IMR-90 (cell line): ENCODE results near the gene KCNT2. TPM values are rescaled to one million over a fixed set of nuclear protein-coding genes. Genes with fewer than 3 reads are reported as not detected.

Experiments used
- ATAC-seq: fragments of 200-7000 bp; cut with Tn5 transposase; 2 replicates; pipeline ENCODE4 v1.9.1; 2020; ENCODE audit warnings: low read depth, mild to moderate bottlenecking, moderate library complexity
- BruUV-seq: library from RNA; stranded (reverse); fragments of 400-500 nt; replicated peaks from 2 replicates; lab custom pipeline; 2021; lab: Mats Ljungman, UMichigan
- CTCF ChIA-PET: fragments of 300-600 bp; formaldehyde crosslinking; extraction: SDS; loops from one replicate; lab custom pipeline; 2021; ENCODE audit warnings: antibody characterized with exemption; lab: Yijun Ruan, JAX
- POLR2A ChIA-PET: fragments of 300-600 bp; sonication (Branson Sonifier 250); formaldehyde crosslinking; loops from one replicate; lab custom pipeline; 2022; ENCODE audit warnings: antibody characterized with exemption; ENCODE audit not compliant: unreplicated experiment; lab: Charles Lee
- DNase-seq: peaks from one replicate; pipeline ENCODE4 v3.0.0; 2013
- H2AFZ ChIP-seq: replicated peaks from 2 replicates; pipeline ENCODE3; 2013; ENCODE audit warnings: low read length, mild to moderate bottlenecking; ENCODE audit not compliant: poor library complexity
- H2AK5ac ChIP-seq: 2 replicates; pipeline ENCODE4 v1.6.1; 2013; ENCODE audit warnings: low read depth, low read length, inconsistent platforms
- H2AK9ac ChIP-seq: replicated peaks from 2 replicates; pipeline ENCODE3; 2013; ENCODE audit warnings: mild to moderate bottlenecking, low read depth, low read length, moderate library complexity; ENCODE audit not compliant: poor library complexity
- H2BK120ac ChIP-seq: 2 replicates; pipeline ENCODE4 v1.6.1; 2013; ENCODE audit warnings: low read depth, low read length, inconsistent platforms
- H2BK15ac ChIP-seq: 3 replicates; pipeline ENCODE4 v1.6.1; 2013; ENCODE audit warnings: low read depth, low read length, inconsistent platforms
- H2BK20ac ChIP-seq: 2 replicates; pipeline ENCODE4 v1.6.1; 2013; ENCODE audit warnings: low read depth, mild to moderate bottlenecking, inconsistent platforms, low read length, moderate library complexity
- H2BK5ac ChIP-seq: 2 replicates; pipeline ENCODE4 v1.6.1; 2013; ENCODE audit warnings: mild to moderate bottlenecking, low read depth, low read length, inconsistent platforms; ENCODE audit not compliant: poor library complexity, severe bottlenecking
- H3K14ac ChIP-seq: replicated peaks from 2 replicates; pipeline ENCODE4 v1.6.1; 2013; ENCODE audit warnings: low read depth, low read length, inconsistent platforms
- H3K18ac ChIP-seq: 2 replicates; pipeline ENCODE4 v1.6.1; 2013; ENCODE audit warnings: low read depth, low read length, control low read depth
- H3K23ac ChIP-seq: 2 replicates; pipeline ENCODE4 v1.6.1; 2013; ENCODE audit warnings: low read depth, low read length, inconsistent platforms
- H3K27ac ChIP-seq: 2 replicates; pipeline ENCODE4 v1.5.1; 2013; ENCODE audit warnings: mild to moderate bottlenecking, control low read depth, low read length; ENCODE audit not compliant: insufficient read depth
- H3K27me3 ChIP-seq: 2 replicates; pipeline ENCODE4 v1.6.1; 2013; ENCODE audit warnings: low read length; ENCODE audit not compliant: control insufficient read depth, insufficient read depth
- H3K36me3 ChIP-seq: 2 replicates; pipeline ENCODE4 v1.6.1; 2013; ENCODE audit warnings: low read length, mixed read lengths; ENCODE audit not compliant: control insufficient read depth, insufficient read depth
- H3K4ac ChIP-seq: 2 replicates; pipeline ENCODE4 v1.6.1; 2013; ENCODE audit warnings: low read depth, low read length, inconsistent platforms
- H3K4me1 ChIP-seq: 2 replicates; pipeline ENCODE4 v1.6.1; 2013; ENCODE audit warnings: low read length, mixed read lengths; ENCODE audit not compliant: control insufficient read depth, insufficient read depth
- H3K4me2 ChIP-seq: 2 replicates; pipeline ENCODE4 v1.6.1; 2013; ENCODE audit warnings: low read depth, mild to moderate bottlenecking, control low read depth, low read length, moderate library complexity
- H3K4me3 ChIP-seq: 2 replicates; pipeline ENCODE4 v1.5.1; 2013; ENCODE audit warnings: low read depth, mild to moderate bottlenecking, control low read depth, low read length, moderate library complexity; ENCODE audit not compliant: insufficient read depth
- H3K56ac ChIP-seq: 2 replicates; pipeline ENCODE4 v1.6.1; 2013; ENCODE audit warnings: low read length, inconsistent platforms; ENCODE audit not compliant: insufficient read depth; ENCODE audit errors: extremely low read depth
- H3K79me1 ChIP-seq, 2 experiments: 2 replicates each; pipeline ENCODE4 v1.6.1; 2013; ENCODE audit warnings: low read length in 2 of 2, inconsistent platforms in 1 of 2, low read depth in 1 of 2
- H3K9ac ChIP-seq: 2 replicates; pipeline ENCODE4 v1.6.1; 2013; ENCODE audit warnings: low read depth, low read length, control low read depth
- H3K9me1 ChIP-seq: 2 replicates; pipeline ENCODE4 v1.6.1; 2013; ENCODE audit warnings: low read length, inconsistent platforms; ENCODE audit not compliant: insufficient read depth
- H3K9me3 ChIP-seq: 2 replicates; pipeline ENCODE4 v1.6.1; 2013; ENCODE audit warnings: low read length; ENCODE audit not compliant: control insufficient read depth, insufficient read depth
- H4K20me1 ChIP-seq: 2 replicates; pipeline ENCODE4 v1.6.1; 2013; ENCODE audit warnings: low read length, inconsistent platforms; ENCODE audit not compliant: insufficient read depth
- H4K5ac ChIP-seq: 2 replicates; pipeline ENCODE4 v1.6.1; 2013; ENCODE audit warnings: mild to moderate bottlenecking, low read depth, low read length, control low read depth
- H4K8ac ChIP-seq, 2 experiments: 2 replicates each; pipeline ENCODE4 v1.6.1; 2013; ENCODE audit warnings: low read depth in 2 of 2, low read length in 2 of 2, control low read depth in 1 of 2, inconsistent platforms in 1 of 2
- H4K91ac ChIP-seq: 2 replicates; pipeline ENCODE4 v1.6.1; 2013; ENCODE audit warnings: low read depth, low read length, inconsistent platforms; ENCODE audit not compliant: insufficient read depth
- BHLHE40 ChIP-seq: fragments of 150-350 bp; IDR thresholded peaks from 2 replicates; pipeline ENCODE4 v1.6.1; 2016; ENCODE audit warnings: mild to moderate bottlenecking, low read depth, low read length
- CEBPB ChIP-seq: IDR thresholded peaks from 2 replicates; pipeline ENCODE4 v1.6.1; 2012; ENCODE audit warnings: low read depth, low read length, improper control_type of control experiment
- CHD1 ChIP-seq: IDR thresholded peaks from 2 replicates; pipeline ENCODE4 v1.6.1; 2012; ENCODE audit warnings: low read depth, low read length, improper control_type of control experiment
- CTCF ChIP-seq: conservative IDR thresholded peaks from 2 replicates; pipeline ENCODE4 v1.5.1; 2012; ENCODE audit warnings: mild to moderate bottlenecking, low read depth, low read length, improper control_type of control experiment
- ELK1 ChIP-seq: fragments of 150-350 bp; IDR thresholded peaks from 2 replicates; pipeline ENCODE4 v1.6.1; 2016; ENCODE audit warnings: low read depth, mild to moderate bottlenecking, low read length, moderate library complexity, borderline replicate concordance
- FOS ChIP-seq: fragments of 150-350 bp; IDR thresholded peaks from 2 replicates; pipeline ENCODE4 v1.6.1; 2016; ENCODE audit warnings: low read depth, low read length
- MAFK ChIP-seq: IDR thresholded peaks from 2 replicates; pipeline ENCODE4 v1.6.1; 2012; ENCODE audit warnings: low read depth, low read length, improper control_type of control experiment
- MAZ ChIP-seq: IDR thresholded peaks from 2 replicates; pipeline ENCODE4 v1.6.1; 2012; ENCODE audit warnings: low read depth, mild to moderate bottlenecking, low read length, improper control_type of control experiment, moderate library complexity, borderline replicate concordance
- MXI1 ChIP-seq: IDR thresholded peaks from 2 replicates; pipeline ENCODE4 v1.6.1; 2012; ENCODE audit warnings: low read depth, mild to moderate bottlenecking, low read length, moderate library complexity, borderline replicate concordance
- NFE2L2 ChIP-seq: fragments of 150-350 bp; IDR thresholded peaks from 2 replicates; pipeline ENCODE4 v1.6.1; 2016; ENCODE audit warnings: low read depth, mild to moderate bottlenecking, low read length
- POLR2A ChIP-seq: IDR thresholded peaks from 2 replicates; pipeline ENCODE4 v1.6.1; 2012; ENCODE audit warnings: mild to moderate bottlenecking, low read depth, low read length
- RAD21 ChIP-seq: IDR thresholded peaks from 2 replicates; pipeline ENCODE4 v1.6.1; 2012; ENCODE audit warnings: low read length, improper control_type of control experiment
- RCOR1 ChIP-seq: IDR thresholded peaks from 2 replicates; pipeline ENCODE4 v1.6.1; 2012; ENCODE audit warnings: mild to moderate bottlenecking, low read length, improper control_type of control experiment; ENCODE audit not compliant: insufficient replicate concordance
- RFX5 ChIP-seq: IDR thresholded peaks from 2 replicates; pipeline ENCODE4 v1.8.0; 2012; ENCODE audit warnings: low read depth, mild to moderate bottlenecking, low read length, moderate library complexity
- SMC3 ChIP-seq: fragments of 150-350 bp; IDR thresholded peaks from 2 replicates; pipeline ENCODE4 v1.6.1; 2016; ENCODE audit warnings: low read depth, mild to moderate bottlenecking, antibody characterized with exemption, low read length, moderate library complexity
- USF2 ChIP-seq: fragments of 150-350 bp; IDR thresholded peaks from 2 replicates; pipeline ENCODE4 v1.6.1; 2017; ENCODE audit warnings: mild to moderate bottlenecking, antibody characterized with exemption, low read length, low read depth
- WGBS, 2 experiments: methylation state at CpG; one replicate each; pipeline versions ENCODE4 v1.1.5 to v1.1.7; 2013; ENCODE audit warnings: missing lambda C conversion rate in 2 of 2; ENCODE audit not compliant: insufficient read length in 1 of 2; ENCODE audit errors: extremely low coverage in 2 of 2; 5-methylcytosine and 5-hydroxymethylcytosine counted together
- dilution Hi-C: fragments of 300-500 bp; cut with HindIII; formaldehyde crosslinking; loops from one replicate; pipeline ENCODE4 v1.14.3; 2018; ENCODE audit warnings: low sequenced_read_pairs; ENCODE audit not compliant: unreplicated experiment
- in situ Hi-C: fragments of 300-500 bp; cut with MboI; formaldehyde crosslinking; loops from 3 replicates; pipeline ENCODE4 v1.14.3; 2019; ENCODE audit warnings: low sequenced_read_pairs, inconsistent platforms, mixed read lengths
- intact Hi-C: fragments of 100-400 bp; cut with micrococcal nuclease; formaldehyde crosslinking; loops from 2 replicates; pipeline ENCODE4 v1.10.0; 2022
- polyA plus RNA-seq, 3 experiments: library from polyadenylated mRNA; depleted of rRNA; stranded (reverse); fragments of >200 nt; gene quantifications; 2 replicates each; pipeline ENCODE4 v1.2.3, GENCODE V29; 2012; ENCODE audit warnings: low replicate concordance in 1 of 3
- total RNA-seq: library from RNA; depleted of rRNA; stranded (reverse); fragments of >200 nt; gene quantifications from 2 replicates; pipeline ENCODE4 v1.2.3, GENCODE V29; 2012

KCNT2 gene
- total and polyA plus RNA-seq, 2 of the 4 experiments (the other 2 are of a cell fraction): 0.22 to 0.72 TPM

DNA sequence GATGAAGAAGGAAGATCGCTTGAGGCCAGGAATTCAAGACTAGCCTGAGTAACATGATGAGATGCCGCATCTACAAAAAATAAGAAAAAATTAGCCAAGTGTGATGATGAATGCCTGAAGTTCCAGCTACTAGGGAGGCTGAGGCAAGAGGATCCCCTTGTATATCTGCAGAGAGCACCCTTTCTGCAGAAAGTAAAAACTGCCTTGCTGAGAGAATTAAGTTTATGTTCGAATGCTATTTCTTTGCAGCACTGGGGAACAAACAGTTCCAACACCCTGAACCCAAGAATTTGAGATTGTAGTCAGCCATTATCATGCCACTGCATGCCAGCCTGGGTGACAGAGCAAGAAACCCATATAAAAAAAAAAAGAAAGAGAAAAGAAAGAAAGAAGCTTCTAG, 20.6 kb upstream of the KCNT2 start:
- Histone ChIP-seq H3K14ac (no peak overlapping the region), H3K23ac (no peak overlapping the region), H3K4ac (no peak overlapping the region), H2BK15ac (no peak overlapping the region), H3K4me1 (no peaks in the 10 kb centered on the region), H3K4me3 (no peak overlapping the region), H2BK120ac (no peak overlapping the region), H4K20me1 (no peaks in the 10 kb centered on the region), H4K8ac (no peak overlapping the region), H3K27ac (no peak overlapping the region), H4K5ac (no peak overlapping the region), H3K9ac (no peak overlapping the region), H2BK5ac (no peak overlapping the region), H4K91ac (no peak overlapping the region), H2BK20ac (no peak overlapping the region), H2AK9ac (no peak overlapping the region), H3K18ac (no peak overlapping the region), H3K9me3 (peaks cover 2% of the 10 kb centered on the region; the same call in 1 of the 2 replicates), H3K9me1 (no peaks in the 10 kb centered on the region), H2AK5ac (no peak overlapping the region), H2AFZ (no peak overlapping the region), H3K56ac (no peak overlapping the region), H3K4me2 (no peak overlapping the region), H3K27me3 (no peaks in the 10 kb centered on the region), H3K36me3 (no peaks in the 10 kb centered on the region), H3K79me1 (no peaks in the 10 kb centered on the region)
- in situ Hi-C loops (no loop called here), dilution Hi-C loops (no loop called here), intact Hi-C loops (no loop called here)
- BruUV-seq: no TSS peak
- 83% methylated on average over 1 of the region's 3 CpGs; no CpG with 5 or more reads in 1 of the 2 experiments for WGBS, 2 experiments
- no peak for DNase-seq
- CTCF ChIA-PET: no interaction called here
- TF ChIP-seq RFX5 (no peak), FOS (no peak), MXI1 (no peak), BHLHE40 (no peak), POLR2A (no peak), CEBPB (no peak), RCOR1 (no peak), MAFK (no peak), CHD1 (no peak), CTCF (no peak), NFE2L2 (no peak), SMC3 (no peak), MAZ (no peak), USF2 (no peak), RAD21 (no peak), ELK1 (no peak)
- POLR2A ChIA-PET: no interaction called here
- no peak for ATAC-seq
